Upper lobe of left lung (tissue), 6 donors: Measurements from ENCODE around the gene DLEU7. TPM values are rescaled to one million over a fixed set of nuclear protein-coding genes. Genes with fewer than 3 reads are reported as not detected.

Source experiments
- ATAC-seq, 2 donors: fragments of 200-7000 bp; cut with Tn5 transposase; one replicate each; pipeline ENCODE4 v1.9.1; 2022; ENCODE audit warnings: mild to moderate bottlenecking in 2 of 2, moderate library complexity in 2 of 2; ENCODE audit not compliant: low FRiP score in 2 of 2
- DNase-seq, 2 donors: peaks; one replicate each; pipeline ENCODE4 v3.0.0-alpha.2; 2019 to 2020
- H3K27ac ChIP-seq, 4 donors: fragments of 200-600 bp; sonication (generic); one replicate each; pipeline ENCODE4 v1.5.1; 2016 to 2019
- H3K27me3 ChIP-seq, 4 donors: fragments of 200-600 bp; sonication (generic); one replicate each; pipeline ENCODE4 v1.5.1; 2017 to 2019
- H3K36me3 ChIP-seq, 4 donors: fragments of 200-600 bp; sonication (generic); one replicate each; pipeline ENCODE4 v1.5.1; 2016 to 2019
- H3K4me1 ChIP-seq, 4 donors: fragments of 200-600 bp; sonication (generic); one replicate each; pipeline ENCODE4 v1.5.1; 2018 to 2019
- H3K4me3 ChIP-seq, 4 donors: fragments of 200-600 bp; sonication (generic); one replicate each; pipeline ENCODE4 v1.5.1; 2017 to 2019; ENCODE audit warnings: mild to moderate bottlenecking in 2 of 4, moderate library complexity in 1 of 4
- H3K9me3 ChIP-seq, 4 donors: fragments of 200-600 bp; sonication (generic); one replicate each; pipeline ENCODE4 v1.5.1; 2018 to 2019
- EP300 ChIP-seq, 4 donors: sonication (generic); formaldehyde crosslinking; IDR thresholded peaks; one replicate each; pipeline ENCODE4 v1.5.1; 2017; ENCODE audit warnings: antibody characterized with exemption in 4 of 4, control low read depth in 2 of 4
- POLR2A ChIP-seq, 4 donors: fragments of 450-650 bp; IDR thresholded peaks; one replicate each; pipeline ENCODE4 v1.5.1; 2016 to 2017; ENCODE audit warnings: antibody characterized with exemption in 4 of 4, mild to moderate bottlenecking in 2 of 4
- POLR2AphosphoS5 ChIP-seq, 2 donors: sonication (generic); formaldehyde crosslinking; IDR thresholded peaks; one replicate each; pipeline ENCODE4 v1.5.1; 2017; ENCODE audit warnings: antibody characterized with exemption in 2 of 2
- WGBS, 2 donors: methylation state at CpG; one replicate each; pipeline ENCODE4 v1.1.5; 2017 to 2018; 5-methylcytosine and 5-hydroxymethylcytosine counted together
- total RNA-seq, 6 donors: library from RNA; depleted of rRNA in 4 of 6; stranded (reverse); fragments of >200 nt in 4 of 6; gene quantifications; one replicate each; pipeline versions ENCODE4 v1.1.0 to v1.2.1, GENCODE V29; 2016 to 2021
- TF ChIP-seq, protein P1 (sequence below), 6 experiments: fragments of 450-650 bp in 4 of 6; fragments of 200-600 bp in 2 of 6; sonication (generic) in 2 of 6; IDR thresholded peaks; one replicate each; pipeline ENCODE4 v1.5.1; 2016 to 2019; ENCODE audit warnings: antibody characterized with exemption in 6 of 6
- donor health status: DM: no; HTN: no; CAD: no; lungs with moderate emphysema.
- donor health status: DM: no; HTN: yes; CAD: no; lungs with severe emphysema.

DLEU7 gene
- total RNA-seq, 6 donors from 2014 or later, result 0.39 to 3.0 (median 0.77) TPM; not detected in 1

GRCh38 chr13:50888362-50888761 lies 44.9 kb upstream of the DLEU7 start:
- no peak for ATAC-seq
- WGBS, 2 donors, result 90 to 96% methylated on average over 1 of the region's 1 CpG
- Histone ChIP-seq H3K4me1 (peaks cover 0 to 3% (median 0%) of the 10 kb centered on the region in 4 donors), H3K36me3 (no peaks in the 10 kb centered on the region), H3K27ac (no peak overlapping the region), H3K4me3 (no peak overlapping the region), H3K9me3 (no peaks in the 10 kb centered on the region), H3K27me3 (no peaks in the 10 kb centered on the region)
- no peak for DNase-seq
- TF ChIP-seq POLR2A (IDR thresholded peaks at IDR 0.05) (no peak), POLR2AphosphoS5 (IDR thresholded peaks at IDR 0.05) (no peak), EP300 (IDR thresholded peaks at IDR 0.05) (no peak)
- TF ChIP-seq, protein P1, sequence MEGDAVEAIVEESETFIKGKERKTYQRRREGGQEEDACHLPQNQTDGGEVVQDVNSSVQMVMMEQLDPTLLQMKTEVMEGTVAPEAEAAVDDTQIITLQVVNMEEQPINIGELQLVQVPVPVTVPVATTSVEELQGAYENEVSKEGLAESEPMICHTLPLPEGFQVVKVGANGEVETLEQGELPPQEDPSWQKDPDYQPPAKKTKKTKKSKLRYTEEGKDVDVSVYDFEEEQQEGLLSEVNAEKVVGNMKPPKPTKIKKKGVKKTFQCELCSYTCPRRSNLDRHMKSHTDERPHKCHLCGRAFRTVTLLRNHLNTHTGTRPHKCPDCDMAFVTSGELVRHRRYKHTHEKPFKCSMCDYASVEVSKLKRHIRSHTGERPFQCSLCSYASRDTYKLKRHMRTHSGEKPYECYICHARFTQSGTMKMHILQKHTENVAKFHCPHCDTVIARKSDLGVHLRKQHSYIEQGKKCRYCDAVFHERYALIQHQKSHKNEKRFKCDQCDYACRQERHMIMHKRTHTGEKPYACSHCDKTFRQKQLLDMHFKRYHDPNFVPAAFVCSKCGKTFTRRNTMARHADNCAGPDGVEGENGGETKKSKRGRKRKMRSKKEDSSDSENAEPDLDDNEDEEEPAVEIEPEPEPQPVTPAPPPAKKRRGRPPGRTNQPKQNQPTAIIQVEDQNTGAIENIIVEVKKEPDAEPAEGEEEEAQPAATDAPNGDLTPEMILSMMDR (IDR thresholded peaks at IDR 0.05), result no peak

DNA sequence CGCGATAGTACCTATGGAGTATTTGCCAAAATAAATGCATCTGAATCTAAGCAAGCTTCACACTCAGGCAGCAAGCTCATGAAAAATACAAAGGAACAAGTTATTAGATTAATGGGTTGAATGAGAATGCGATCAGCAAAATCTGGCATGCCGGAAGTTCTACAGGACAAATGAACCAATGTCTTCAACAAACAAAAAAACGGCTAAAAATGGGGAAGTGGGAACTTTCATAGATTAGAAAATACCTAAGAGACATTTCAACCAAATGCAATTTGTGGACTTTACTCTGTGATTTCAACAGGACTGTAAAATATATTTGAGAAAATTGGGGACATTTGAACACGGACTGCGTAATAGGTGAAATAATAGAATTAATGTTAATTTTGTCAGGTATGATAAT lies 43.7 kb upstream of the DLEU7 start:
- Histone ChIP-seq H3K4me3 (no peak overlapping the region), H3K27me3 (no peaks in the 10 kb centered on the region), H3K4me1 (no peaks in the 10 kb centered on the region), H3K9me3 (no peaks in the 10 kb centered on the region), H3K27ac (no peak overlapping the region), H3K36me3 (no peaks in the 10 kb centered on the region)
- whole genome bisulfite sequencing, 2 donors, result 83 to 85% methylated on average over 7 of the region's 7 CpGs
- TF ChIP-seq EP300 (IDR thresholded peaks at IDR 0.05) (no peak), POLR2A (IDR thresholded peaks at IDR 0.05) (no peak), POLR2AphosphoS5 (IDR thresholded peaks at IDR 0.05) (no peak)
- TF ChIP-seq, protein P1 (IDR thresholded peaks at IDR 0.05), result no peak
- ATAC-seq, result no peak
- no peak for DNase-seq

GRCh38 chr13:50884265-50884664 lies 40.8 kb upstream of the DLEU7 start:
- peak in 1 of 2 donors; percentile 43 for ATAC-seq
- 76 to 81% methylated on average over 1 of the region's 1 CpG for WGBS, 2 donors
- H3K27ac ChIP-seq, result no peak overlapping the region
- H3K27me3 ChIP-seq, result no peaks in the 10 kb centered on the region
- H3K4me1 ChIP-seq, result no peaks in the 10 kb centered on the region
- no peak for DNase-seq
- H3K36me3 ChIP-seq, result no peaks in the 10 kb centered on the region
- TF ChIP-seq POLR2A (IDR thresholded peaks at IDR 0.05), result no peak
- no peak for TF ChIP-seq POLR2AphosphoS5 (IDR thresholded peaks at IDR 0.05)
- TF ChIP-seq EP300 (IDR thresholded peaks at IDR 0.05), result no peak
- TF ChIP-seq, protein P1 (IDR thresholded peaks at IDR 0.05), result no peak
- H3K4me3 ChIP-seq, result no peak overlapping the region
- H3K9me3 ChIP-seq, result no peaks in the 10 kb centered on the region

DNA sequence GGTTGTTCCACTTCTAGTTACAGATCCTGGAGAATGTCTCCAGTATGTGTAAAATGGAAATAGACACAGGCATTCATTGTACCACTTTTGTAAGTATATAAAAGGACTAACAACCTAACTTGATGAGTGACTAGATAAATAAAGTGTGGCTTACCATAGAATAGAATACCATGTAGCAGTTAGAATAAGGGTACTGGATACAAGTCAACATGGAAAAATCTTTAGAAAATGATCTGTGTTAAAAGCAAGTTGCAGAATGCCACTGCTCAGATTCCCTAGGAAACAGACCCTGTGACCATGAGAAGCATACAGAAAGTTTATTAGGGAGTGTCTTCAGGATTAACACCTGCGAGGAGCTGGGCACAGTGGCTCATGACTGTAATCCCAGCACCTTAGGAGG lies 40.2 kb upstream of the DLEU7 start:
- ATAC-seq, result no peak
- no peak for DNase-seq
- H3K36me3 ChIP-seq, result no peaks in the 10 kb centered on the region
- H3K27ac ChIP-seq, result no peak overlapping the region
- no peaks in the 10 kb centered on the region for H3K27me3 ChIP-seq
- H3K4me1 ChIP-seq, result no peaks in the 10 kb centered on the region
- TF ChIP-seq EP300 (IDR thresholded peaks at IDR 0.05) (no peak), POLR2A (IDR thresholded peaks at IDR 0.05) (no peak), POLR2AphosphoS5 (IDR thresholded peaks at IDR 0.05) (no peak)
- TF ChIP-seq, protein P1 (IDR thresholded peaks at IDR 0.05), result no peak
- H3K9me3 ChIP-seq, result no peaks in the 10 kb centered on the region
- no peak overlapping the region for H3K4me3 ChIP-seq
- 80 to 82% methylated on average over 1 of the region's 1 CpG for WGBS, 2 donors

- H3K27ac ChIP-seq, result no peak overlapping the region
- TF ChIP-seq, protein P1 (IDR thresholded peaks at IDR 0.05), result no peak
- TF ChIP-seq EP300 (IDR thresholded peaks at IDR 0.05) (no peak), POLR2A (IDR thresholded peaks at IDR 0.05) (no peak), POLR2AphosphoS5 (IDR thresholded peaks at IDR 0.05) (no peak)
- H3K4me3 ChIP-seq, result no peak overlapping the region
- no peaks in the 10 kb centered on the region for H3K4me1 ChIP-seq
- WGBS, 2 donors, result 77 to 78% methylated on average over 5 of the region's 5 CpGs
- no peaks in the 10 kb centered on the region for H3K27me3 ChIP-seq
- DNase-seq, result peak in 1 of 2 donors; percentile 25
- no peaks in the 10 kb centered on the region for H3K9me3 ChIP-seq
- no peak for ATAC-seq
- no peaks in the 10 kb centered on the region for H3K36me3 ChIP-seq
Observed at GRCh38 chr13:50882816-50883435, 39.4 kb upstream of the DLEU7 start.
